AML-193 (cell line): ENCODE data around the gene ERC2.
"Not testable (repeated sequence)": the region's sequence is repeated elsewhere in the genome, so short reads cannot be mapped to it uniquely, and the experiment has no call there.

Experiments used
- DNase-seq, 2 experiments: peaks; one replicate each; lab custom pipeline; 2025; lab: John Stamatoyannopoulos, UW

ERC2 gene

DNA sequence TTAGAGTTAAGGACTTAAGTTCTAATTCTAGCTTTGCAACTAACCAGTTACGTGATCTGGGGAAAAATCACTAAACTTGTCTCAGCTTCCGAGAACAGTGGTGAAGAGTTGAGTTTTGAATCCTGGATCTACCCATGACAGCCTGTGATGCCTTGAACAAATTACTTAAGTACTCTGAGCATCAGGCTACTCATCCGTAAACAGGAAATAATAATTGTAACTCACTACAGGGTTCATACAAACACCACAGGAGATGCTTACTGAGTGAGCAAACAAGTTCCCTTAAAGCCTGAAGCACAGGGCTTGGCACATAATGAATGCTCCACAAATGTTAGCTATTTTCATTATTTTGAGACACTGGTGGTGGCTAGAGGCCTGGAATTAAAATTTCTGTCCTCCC is 158.8 kb downstream of the ERC2 start:
- no peak for DNase-seq

DNA sequence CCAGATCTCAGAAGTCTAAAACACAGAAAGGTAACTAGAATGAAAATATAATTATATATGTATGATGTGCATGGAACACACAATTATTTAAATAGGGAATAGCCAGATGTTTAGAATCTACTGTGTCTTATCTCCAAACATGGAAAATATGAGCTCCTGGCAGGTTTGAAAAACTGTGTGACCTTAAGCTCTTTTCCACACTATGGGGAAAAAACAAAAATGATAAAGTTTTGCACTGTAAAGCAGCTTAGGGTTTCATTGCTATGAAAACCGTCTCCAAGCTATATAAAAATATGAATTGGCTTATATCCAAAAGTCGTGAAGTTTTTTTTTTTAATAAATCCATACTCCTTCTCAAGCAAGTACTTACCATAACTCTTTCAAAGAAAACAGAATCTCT is 159.8 kb downstream of the ERC2 start:
- DNase-seq, result no peak

DNA sequence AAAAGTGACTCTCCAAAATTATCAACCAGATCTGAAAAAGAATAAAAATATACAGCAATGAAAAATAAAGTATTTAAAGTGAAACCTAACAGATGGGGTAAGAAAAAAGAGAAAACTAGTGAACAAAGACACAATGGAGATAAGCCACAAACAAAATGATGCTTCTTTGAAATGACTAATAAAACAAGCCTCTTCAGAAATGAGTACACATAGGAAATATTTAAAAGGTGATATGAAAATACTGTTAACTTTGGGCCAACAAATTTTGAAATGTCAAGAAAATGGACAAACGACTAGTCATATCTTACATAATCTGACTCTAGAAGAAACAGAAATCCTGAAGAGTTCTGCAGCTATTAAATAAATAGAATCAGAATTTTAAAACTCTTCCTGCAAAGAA is 164.2 kb downstream of the ERC2 start:
- DNase-seq, result no peak

DNA sequence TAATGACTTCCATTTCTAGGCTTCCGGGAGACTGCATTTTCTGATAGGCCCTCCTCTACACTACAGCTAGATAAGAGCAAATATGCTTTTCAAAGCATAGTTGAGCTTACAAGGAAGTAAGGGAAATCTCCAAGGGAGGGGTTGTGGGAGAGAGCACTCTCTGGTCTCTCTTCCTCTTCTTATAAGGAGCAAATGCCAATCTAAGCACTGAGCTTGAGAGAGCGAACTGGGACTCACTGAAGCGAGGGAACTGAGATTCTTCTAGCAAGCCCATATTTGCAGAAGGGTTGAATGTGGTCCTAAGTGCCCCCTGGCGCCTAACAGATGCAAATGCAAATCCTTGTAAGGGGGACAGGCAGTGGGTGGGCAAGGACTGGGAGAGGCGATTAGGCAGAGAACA is 164.8 kb downstream of the ERC2 start:
- DNase-seq, result peak; percentile 22 to 31

DNA sequence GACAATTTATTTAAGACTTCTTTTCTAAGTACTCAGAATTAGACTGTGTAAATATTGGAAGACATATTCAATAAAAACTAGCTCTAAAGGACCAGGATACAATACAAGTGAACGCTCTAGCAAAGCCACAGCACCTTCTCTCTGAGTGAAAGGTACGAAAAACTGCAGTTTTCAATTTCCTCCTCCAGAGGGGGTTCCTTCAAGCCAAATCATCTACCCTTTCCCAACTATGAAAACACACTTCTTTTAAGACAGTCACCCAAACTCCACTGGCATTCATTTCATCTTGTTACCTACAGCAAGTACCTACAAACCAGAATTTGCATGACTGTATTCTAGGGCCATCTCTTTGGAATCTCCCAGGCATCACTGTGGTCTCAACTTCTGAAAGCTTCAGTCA is 165.8 kb downstream of the ERC2 start:
- peak; percentile 6 to 13 for DNase-seq

DNA sequence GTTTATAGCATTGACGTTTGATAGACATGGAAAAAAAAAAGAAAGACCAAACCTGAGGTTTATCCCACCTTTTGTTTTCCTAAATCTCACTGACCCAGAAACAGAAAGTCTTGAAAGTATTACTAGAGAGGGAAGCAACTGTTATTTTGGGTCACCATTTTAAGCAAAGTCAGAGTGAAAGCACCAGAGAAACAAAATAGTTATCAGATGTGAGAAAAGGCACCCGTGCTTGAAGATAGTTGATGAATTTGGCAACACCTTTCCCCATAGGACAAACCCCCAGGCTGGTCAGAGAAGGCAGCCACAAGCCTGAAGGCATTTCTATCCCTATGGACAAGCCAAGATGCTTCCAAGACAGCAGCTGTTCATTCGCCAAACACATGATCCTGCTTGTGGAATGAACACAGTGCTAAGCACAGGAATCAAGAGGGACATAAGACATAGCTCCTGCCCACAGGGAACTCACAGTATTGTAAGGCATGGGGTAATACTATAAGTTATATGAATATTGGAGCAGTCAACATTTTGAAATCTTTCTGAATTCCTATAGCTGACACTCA is 170.9 kb downstream of the ERC2 start:
- no peak for DNase-seq

DNA sequence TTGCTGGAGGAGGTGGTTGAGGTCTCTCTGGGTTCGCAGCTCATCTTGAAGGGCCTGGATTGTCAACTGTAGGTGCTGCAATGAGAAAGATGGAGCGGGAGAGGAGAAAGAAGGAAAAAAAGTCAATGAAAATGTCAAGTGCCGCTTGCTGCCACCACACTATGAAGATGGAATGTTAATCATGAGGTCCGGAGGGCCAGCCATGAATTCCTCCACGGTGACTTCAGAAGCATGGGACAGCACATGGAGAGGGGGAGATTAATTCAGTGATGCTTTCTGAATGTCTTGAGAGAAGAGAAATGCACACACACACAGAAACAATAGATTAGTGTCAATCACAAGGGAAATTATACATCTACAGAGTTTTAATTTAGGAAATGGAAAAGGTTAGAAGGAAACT is 171.9 kb downstream of the ERC2 start:
- no peak for DNase-seq

DNA sequence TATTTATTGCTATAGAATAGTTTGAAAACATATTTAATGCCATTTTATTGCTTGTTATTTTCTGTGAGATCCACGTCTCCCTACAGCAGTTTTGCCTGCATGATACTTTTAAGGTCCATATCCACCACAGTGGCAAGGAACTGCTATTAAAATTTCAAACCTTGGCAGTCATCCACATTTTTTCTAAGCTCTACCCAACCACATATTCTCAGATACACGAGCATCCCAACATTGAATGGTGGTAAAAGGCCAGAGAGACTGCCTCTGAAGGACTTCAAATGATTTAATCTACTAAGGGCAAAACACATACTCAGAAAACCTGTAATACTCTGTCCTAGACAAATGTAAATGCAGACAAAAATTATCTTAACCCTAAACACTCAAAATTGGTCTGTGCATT is 173.1 kb downstream of the ERC2 start:
- no peak for DNase-seq

DNA sequence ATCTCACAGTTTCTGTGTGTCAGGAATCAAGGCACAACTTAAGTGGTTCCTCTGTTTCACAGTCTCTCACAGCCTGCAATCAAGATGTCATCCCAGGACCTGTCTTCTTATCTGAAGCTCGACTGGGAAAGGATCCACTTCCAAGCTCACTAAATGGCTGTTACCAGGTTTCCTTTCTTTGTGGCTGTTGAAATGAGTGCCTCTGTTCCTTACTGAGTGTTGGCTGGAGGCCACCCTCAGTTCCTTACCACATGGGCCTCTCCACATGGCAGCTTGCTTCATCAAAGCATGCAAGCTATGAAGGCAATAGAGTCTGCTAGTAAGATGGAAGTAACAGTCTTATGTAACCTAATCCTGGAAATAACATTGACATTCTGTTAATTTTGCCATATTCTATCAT is 174.0 kb downstream of the ERC2 start:
- no peak for DNase-seq

DNA sequence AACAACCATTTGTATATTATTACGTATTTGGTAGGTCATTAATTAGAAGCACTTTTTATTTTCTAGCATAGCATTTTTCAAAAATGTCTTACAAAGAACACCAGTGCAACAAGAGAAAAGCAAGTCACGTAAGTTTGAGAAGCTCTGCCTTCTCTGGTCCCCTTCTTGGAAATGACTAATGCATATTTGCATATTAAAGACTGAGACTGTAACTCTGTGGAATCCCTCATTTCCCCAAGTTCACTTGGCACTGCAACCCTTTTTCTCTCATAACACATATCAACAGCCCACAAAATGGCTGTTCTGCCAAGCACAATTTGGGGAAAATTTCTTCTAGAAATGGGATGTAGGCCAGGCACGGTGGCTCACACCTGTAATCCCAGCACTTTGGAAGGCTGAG is 176.3 kb downstream of the ERC2 start:
- no peak for DNase-seq

DNA sequence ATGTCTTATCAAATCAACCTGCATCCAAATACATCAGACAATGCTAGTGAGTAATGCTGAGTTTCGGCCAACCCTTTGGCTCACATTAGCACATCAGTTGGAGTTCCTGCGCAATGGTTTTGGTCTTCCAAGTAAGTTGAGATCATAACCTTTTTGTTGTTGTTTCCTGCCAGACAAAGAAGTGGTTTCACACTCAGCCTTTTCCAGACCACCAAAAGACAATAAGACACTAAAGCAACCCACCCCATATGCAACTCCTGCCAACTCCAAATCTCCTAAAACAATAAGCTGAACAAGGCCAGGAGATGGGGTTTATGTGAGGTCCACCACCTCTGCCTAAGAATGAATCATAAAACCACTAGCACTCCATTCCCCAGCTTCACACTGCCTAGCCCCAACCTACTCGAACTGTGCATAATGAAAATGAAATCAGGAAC is 177.0 kb downstream of the ERC2 start:
- DNase-seq, result no peak

DNA sequence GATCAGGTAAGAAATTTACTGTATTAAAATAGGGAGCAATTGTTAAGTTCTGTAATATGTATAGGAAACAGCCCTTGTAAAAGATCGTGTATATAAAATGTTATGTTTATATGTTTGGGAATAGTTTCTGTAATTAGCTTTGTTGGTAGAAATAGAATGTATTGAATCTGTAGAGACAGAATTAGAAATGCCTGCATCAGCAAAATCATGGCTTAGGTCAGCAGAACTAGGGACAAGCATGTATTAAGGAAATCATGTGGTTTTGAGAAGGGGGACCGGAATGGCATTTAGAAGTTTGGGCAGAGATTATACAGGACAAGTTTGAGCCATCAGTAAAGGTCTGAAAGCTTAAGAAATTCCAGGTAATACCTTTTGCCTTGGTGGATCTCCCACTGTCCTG is 177.9 kb downstream of the ERC2 start:
- DNase-seq, result no peak

DNA sequence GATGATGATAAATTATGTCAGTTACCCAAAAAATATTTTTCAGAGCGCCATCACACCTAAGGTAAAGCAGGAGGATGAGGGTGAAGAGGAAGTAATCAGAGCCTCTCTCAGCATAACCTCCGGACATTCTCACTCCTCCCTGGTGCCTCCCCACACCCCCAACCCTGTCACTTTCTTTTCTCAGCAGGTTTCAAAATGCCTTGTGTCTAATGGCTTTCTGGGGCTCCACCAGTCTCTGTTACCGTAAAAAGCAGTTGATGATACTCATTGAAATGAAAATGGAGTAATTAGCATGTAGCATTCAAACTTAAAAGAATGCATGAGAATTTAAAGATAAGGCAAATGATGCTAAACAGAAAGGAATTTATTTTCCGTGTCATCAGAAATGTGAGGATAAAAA is 180.0 kb downstream of the ERC2 start:
- no peak for DNase-seq

DNA sequence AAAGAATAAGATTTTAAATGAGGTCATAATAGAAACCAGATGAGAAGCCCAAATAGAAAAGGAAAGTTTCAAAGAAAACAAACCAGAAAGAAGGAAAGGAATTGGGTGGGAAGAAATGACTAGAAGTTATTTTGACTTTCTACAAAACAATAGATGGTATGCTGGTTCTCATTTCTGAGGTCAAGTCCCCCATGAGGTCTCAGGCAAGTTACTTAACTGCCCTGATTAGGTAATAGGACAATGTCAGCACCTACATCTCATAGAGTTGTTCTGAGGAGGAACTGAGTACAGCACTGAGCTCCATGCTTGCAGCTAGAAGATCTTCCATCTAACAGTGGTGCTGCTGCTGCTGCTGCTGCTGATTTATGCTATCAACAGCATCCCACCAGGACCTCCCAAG is 185.9 kb downstream of the ERC2 start:
- no peak for DNase-seq

DNA sequence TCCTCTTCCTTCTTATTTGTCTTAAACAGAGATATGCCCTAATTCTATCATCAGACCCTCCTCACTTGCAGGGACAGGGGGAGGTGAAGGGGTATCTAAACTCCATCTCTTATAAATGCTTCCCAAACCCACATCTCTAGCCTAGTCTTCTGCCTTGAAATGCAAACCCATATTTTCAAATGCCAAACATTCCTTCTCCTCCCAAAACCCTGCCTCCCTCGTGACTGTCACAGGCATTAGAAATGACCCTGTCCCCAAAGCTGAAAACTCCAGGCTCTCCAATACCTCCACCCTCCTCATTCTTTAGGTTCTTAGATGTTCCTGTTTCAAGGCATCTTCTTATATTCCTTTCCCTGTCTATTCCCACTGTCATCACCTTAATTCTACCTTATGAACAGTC is 191.0 kb downstream of the ERC2 start:
- no peak for DNase-seq

DNA sequence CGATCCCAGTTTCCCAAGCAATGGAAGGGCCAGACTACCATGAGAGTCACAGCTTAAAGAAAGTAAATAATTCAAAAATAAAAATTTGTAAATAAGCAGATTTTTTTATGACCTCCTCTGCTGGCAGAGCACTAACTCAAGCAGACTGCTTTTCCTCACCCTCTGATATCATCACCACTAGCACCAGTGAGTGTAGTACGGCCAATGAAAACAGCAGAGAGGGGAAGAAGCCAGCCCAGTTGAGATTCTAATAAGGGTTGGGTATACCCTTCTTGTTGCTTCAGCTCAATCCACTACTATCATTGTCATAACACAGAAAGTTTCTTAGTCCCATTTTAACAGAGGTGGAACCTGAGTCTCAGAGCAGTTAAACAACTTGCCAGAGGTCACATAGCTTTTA is 193.1 kb downstream of the ERC2 start:
- no peak for DNase-seq

DNA sequence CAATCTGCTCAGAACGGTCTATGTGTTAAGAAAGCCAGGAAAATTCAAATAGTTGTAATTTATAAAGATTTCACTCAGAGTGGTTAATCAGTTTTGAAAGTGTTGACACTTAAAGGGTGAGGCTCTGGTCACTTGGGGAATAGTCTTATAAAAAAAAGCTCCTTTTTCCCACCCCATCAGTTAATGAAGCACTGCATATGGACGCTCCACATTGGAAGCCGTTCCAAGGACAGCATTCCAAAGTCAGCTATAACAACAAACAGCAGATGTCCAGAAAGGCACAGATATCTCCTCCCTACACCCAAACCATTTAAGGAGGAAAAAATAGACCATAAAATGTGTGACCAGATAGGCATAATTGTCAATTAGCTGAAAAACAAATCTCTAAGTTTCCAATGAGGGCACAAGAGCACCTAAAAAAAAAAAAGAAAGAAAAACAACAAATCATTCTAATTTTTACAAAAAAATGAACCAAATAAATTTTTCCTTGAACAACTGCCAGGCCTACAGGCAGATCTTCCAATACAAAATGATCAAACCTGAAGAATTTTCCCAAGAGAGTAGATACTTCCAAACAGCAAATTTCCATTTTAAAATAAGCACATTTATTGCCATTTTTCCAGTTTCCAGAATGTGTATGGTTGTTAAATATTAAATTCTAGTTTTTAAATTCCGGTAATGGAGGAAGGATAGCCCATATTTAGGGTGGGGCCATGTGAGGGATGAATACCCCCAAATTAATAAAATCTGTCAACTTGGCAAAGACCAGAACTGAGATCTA is 198.3 kb downstream of the ERC2 start:
- DNase-seq, result no peak

DNA sequence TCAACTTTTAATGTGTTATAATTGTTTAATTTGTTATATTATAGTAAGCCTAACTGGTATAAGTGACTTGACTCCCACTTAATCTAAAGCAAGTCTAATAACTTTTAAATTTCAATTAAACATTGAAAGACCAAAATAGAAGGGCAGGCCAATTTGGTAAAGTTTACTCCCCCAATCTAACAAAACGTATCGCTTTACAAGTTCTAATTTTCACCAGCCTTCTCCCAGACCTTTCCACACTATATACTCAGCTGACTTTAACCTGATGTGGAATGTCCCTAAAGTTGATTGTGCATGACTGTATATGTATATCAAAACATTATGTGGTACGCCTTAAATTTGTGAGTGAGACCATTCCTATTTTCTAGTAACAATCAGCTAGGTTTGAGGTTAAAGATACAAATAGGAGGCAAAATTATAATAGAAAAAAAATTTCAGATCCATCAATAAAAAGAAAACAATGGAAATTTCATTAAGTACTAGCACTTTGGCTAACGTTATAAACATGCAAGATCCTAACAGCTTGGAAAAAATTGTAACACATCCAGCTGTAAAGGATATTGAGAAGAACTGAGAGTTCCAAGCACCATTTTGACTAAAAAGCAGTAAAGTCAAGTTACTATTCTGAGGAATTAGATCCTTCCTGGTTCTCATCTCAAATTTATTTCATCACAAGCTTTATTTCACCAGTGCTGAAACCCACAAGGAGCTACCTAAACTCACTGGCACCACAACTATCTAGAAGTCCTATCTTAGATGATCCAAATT is 199.5 kb downstream of the ERC2 start:
- DNase-seq, result no peak

DNA sequence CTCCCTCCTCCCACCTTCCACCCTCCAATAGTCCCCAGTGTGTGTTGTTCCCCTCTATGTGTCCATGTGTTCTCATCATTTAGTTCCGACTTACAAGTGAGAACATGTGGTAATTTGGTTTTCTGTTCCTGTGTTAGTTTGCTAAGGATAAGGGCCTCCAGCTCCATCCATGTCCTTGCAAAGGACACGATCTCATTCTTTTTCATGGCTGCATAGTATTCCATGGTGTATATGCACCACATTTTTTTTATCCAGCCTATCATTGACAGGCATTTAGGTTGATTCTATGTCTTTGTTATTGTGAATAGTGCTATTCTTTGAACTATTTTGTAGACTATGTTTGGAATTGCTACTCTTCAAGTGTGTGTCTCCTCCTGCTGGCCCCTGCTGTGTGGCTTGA is 206.4 kb downstream of the ERC2 start:
- not testable (repeated sequence) for DNase-seq

DNA sequence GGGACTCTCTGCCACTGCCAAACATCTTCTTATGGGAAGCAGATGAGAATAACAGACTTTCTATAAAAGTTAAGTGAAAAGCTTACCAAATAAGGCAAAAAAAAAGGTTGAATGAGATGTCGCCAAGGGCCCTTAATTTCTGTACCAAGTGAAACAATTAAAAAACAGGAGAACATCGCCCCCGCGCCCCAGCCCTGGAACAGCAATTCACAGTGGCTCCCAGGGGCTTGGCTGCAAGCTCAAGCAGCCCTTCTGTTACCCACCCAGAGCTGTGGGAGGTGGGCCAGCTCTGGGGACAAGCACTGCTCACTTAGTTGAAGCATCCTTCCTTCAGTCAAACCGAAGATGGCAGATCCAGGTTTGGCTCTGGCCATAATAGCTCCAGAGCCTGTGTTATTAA is 208.0 kb downstream of the ERC2 start:
- no peak for DNase-seq

DNA sequence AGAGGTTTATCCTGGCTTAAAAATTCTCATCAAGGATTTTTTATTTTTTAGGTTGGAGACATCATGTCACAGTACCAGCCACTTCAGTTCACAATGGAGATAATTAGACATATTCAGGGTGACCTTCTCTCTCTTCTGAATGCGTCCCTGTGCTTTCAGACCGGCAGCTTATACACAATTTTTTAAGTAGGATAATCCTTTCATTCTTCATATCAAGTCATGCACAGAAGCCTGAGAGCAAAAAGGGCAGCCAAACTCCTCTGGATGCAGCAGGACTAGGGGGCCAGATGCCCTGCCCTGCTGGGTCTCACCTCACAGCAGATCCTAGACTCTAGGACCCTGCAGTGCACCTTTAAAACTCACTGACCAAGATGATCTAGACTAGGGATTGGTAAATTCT is 210.4 kb downstream of the ERC2 start:
- DNase-seq, result no peak

DNA sequence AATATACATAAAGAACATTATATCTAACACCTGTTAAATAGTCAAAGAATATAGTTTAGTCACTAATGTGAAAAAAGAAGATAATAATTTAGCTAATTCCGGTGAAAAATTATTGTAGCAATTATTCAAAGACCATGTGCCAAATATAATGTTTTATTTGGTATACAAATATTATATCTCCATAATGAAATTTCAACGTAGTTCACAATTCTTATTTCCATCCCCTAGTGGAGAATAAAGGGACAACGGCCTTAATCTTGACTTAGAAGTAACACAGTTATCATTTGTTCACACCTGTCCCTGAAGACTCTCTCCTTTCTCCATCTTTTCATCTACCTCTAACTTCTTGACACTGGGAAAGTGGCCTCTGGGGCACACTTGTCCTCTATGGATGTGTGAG is 213.4 kb downstream of the ERC2 start:
- DNase-seq, result peak; percentile 4 to 15

DNA sequence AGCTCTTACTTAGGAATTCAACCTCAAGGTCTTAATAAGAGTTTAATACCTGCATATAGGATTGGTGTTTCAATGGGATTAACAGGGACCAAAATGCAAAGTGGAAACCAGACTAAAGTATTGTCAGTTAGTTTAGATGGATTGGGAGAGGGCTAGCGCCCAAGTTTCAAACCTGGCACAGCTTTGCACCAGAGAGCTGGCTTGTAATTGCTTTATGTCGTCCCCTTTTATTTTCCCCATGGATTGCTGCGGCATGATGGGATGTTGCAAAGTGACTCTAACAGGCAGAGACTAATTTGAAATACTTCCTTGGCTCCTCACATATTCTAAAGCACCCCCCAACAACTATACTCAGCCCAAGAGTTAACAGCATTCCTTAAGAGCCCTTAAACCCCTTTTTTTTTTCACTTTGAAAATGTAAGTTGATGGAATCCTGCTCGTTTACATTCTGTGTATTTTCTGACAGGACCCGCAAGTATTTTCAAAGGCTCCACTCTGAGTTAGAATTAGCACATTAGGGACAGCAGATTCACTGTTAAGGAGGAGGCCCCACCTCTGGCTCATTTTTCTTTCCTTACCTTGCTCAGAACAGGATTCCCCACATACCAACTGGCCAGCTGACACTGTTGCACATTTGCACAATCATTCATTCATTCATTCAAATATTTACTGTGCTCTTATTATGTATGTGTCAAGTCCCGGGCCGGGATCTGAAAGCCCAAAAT is 214.2 kb downstream of the ERC2 start:
- DNase-seq, result no peak
